GM23338 (cell line): Measurements from ENCODE around the gene SMIM22. TPM values are rescaled to one million over a fixed set of nuclear protein-coding genes. Genes with fewer than 3 reads are reported as not detected.

Experiments used
- ATAC-seq: fragments of 200-7000 bp; cut with Tn5 transposase; 3 replicates; pipeline ENCODE4 v1.9.1; 2020
- DNase-seq: peaks from one replicate; pipeline ENCODE4 v3.0.0-alpha.2; 2015; ENCODE audit warnings: low spot score
- H2AFZ ChIP-seq: fragments of 200-600 bp; sonication (generic); 2 replicates; pipeline ENCODE4 v1.8.0; 2016; ENCODE audit warnings: antibody characterized with exemption, mild to moderate bottlenecking, moderate library complexity
- H3F3A ChIP-seq: fragments of 200-600 bp; sonication (generic); replicated peaks from 2 replicates; pipeline ENCODE4 v1.8.0; 2017; ENCODE audit warnings: antibody characterized with exemption, mixed run types, low read depth
- H3K27ac ChIP-seq: fragments of 200-600 bp; sonication (generic); 2 replicates; pipeline ENCODE4 v1.6.1; 2016; ENCODE audit warnings: low read depth
- H3K27me3 ChIP-seq: fragments of 200-600 bp; sonication (generic); 2 replicates; pipeline ENCODE4 v1.8.0; 2016; ENCODE audit warnings: mild to moderate bottlenecking, mixed run types, moderate library complexity; ENCODE audit not compliant: insufficient read depth
- H3K36me3 ChIP-seq: fragments of 200-600 bp; sonication (generic); 2 replicates; pipeline ENCODE4 v1.8.0; 2016; ENCODE audit warnings: mild to moderate bottlenecking; ENCODE audit not compliant: insufficient read depth
- H3K4me1 ChIP-seq: fragments of 200-600 bp; sonication (generic); 2 replicates; pipeline ENCODE4 v1.8.0; 2016; ENCODE audit warnings: mild to moderate bottlenecking, moderate library complexity; ENCODE audit not compliant: insufficient read depth
- H3K4me2 ChIP-seq: fragments of 200-600 bp; sonication (generic); 2 replicates; pipeline ENCODE4 v1.7.1; 2017; ENCODE audit warnings: mixed run types
- H3K4me3 ChIP-seq: fragments of 200-600 bp; sonication (generic); 2 replicates; pipeline ENCODE4 v1.6.1; 2016; ENCODE audit warnings: mixed run types
- H3K79me2 ChIP-seq: fragments of 200-600 bp; sonication (generic); replicated peaks from 2 replicates; pipeline ENCODE4 v1.8.0; 2017; ENCODE audit warnings: mild to moderate bottlenecking; ENCODE audit not compliant: insufficient read depth
- H3K9me2 ChIP-seq: fragments of 200-600 bp; sonication (generic); 2 replicates; pipeline ENCODE4 v1.8.0; 2017; ENCODE audit not compliant: insufficient read depth
- H4K20me1 ChIP-seq: fragments of 200-600 bp; sonication (generic); replicated peaks from 2 replicates; pipeline ENCODE4 v1.8.0; 2017; ENCODE audit warnings: mild to moderate bottlenecking; ENCODE audit not compliant: insufficient read depth
- H3K27ac Mint-ChIP-seq: 2 replicates; pipeline ENCODE4 v1.8.0; 2020; ENCODE audit warnings: inconsistent platforms, mild to moderate bottlenecking, moderate library complexity, mixed read lengths
- H3K27me3 Mint-ChIP-seq: 3 replicates; pipeline ENCODE4 v1.8.0; 2022; ENCODE audit warnings: low read depth, mild to moderate bottlenecking, moderate library complexity, mixed read lengths, inconsistent platforms; ENCODE audit not compliant: insufficient read depth, poor library complexity
- H3K36me3 Mint-ChIP-seq: 3 replicates; pipeline ENCODE4 v1.8.0; 2021; ENCODE audit warnings: low read depth, mild to moderate bottlenecking, inconsistent platforms, moderate library complexity, mixed read lengths
- H3K4me1 Mint-ChIP-seq: 3 replicates; pipeline ENCODE4 v1.8.0; 2020; ENCODE audit warnings: mild to moderate bottlenecking, inconsistent platforms, mixed read lengths
- H3K4me3 Mint-ChIP-seq: 3 replicates; pipeline ENCODE4 v1.8.0; 2021; ENCODE audit warnings: moderate library complexity, mild to moderate bottlenecking, inconsistent platforms, mixed read lengths
- H3K9me3 Mint-ChIP-seq: 3 replicates; pipeline ENCODE4 v1.8.0; 2020; ENCODE audit warnings: moderate library complexity, mild to moderate bottlenecking, inconsistent platforms, mixed read lengths
- JUNB ChIP-seq: IDR thresholded peaks from one replicate; pipeline ENCODE4 v1.6.1; 2016; ENCODE audit warnings: antibody characterized with exemption; ENCODE audit not compliant: unreplicated experiment
- NANOG ChIP-seq: IDR thresholded peaks from 2 replicates; pipeline ENCODE4 v1.6.1; 2016; ENCODE audit warnings: antibody characterized with exemption, borderline replicate concordance
- POLR2AphosphoS5 ChIP-seq: IDR thresholded peaks from 2 replicates; pipeline ENCODE4 v1.6.1; 2016; ENCODE audit warnings: antibody characterized with exemption, low read depth
- REST ChIP-seq: IDR thresholded peaks from one replicate; pipeline ENCODE4 v1.6.1; 2018; ENCODE audit warnings: antibody characterized with exemption; ENCODE audit not compliant: unreplicated experiment
- ZNF114 ChIP-seq: fragments of 250-450 bp; sonication (Bioruptor Pico); IDR thresholded peaks from 2 replicates; pipeline ENCODE4 v1.5.0; 2020; ENCODE audit warnings: mild to moderate bottlenecking, moderate library complexity
- ZNF331 ChIP-seq: fragments of 250-450 bp; sonication (Bioruptor Pico); IDR thresholded peaks from 2 replicates; pipeline ENCODE4 v1.5.0; 2020; ENCODE audit warnings: low read depth, mild to moderate bottlenecking, moderate library complexity
- ZNF462 ChIP-seq: fragments of 250-450 bp; sonication (Bioruptor Pico); IDR thresholded peaks from 2 replicates; pipeline ENCODE4 v1.5.0; 2020; ENCODE audit warnings: mild to moderate bottlenecking, moderate library complexity
- polyA plus RNA-seq: library from polyadenylated mRNA; unstranded; fragments of >200 nt; fragmentation: Nextera tagmentation; extraction: Ambion mirVana; gene quantifications from 2 replicates; pipeline ENCODE4 v1.2.1, GENCODE V29; 2016
- total RNA-seq: library from RNA; depleted of rRNA; stranded (reverse); fragments of >200 nt; shearing (Covaris generic); gene quantifications from 2 replicates; pipeline ENCODE4 v1.2.3, GENCODE V29; 2014
- TF ChIP-seq, protein P1 (sequence below): IDR thresholded peaks from 2 replicates; pipeline ENCODE4 v1.6.1; 2016; ENCODE audit warnings: antibody characterized with exemption
- TF ChIP-seq, protein P2 (sequence below), 2 experiments: fragments of 200-600 bp in 1 of 2; sonication (generic) in 1 of 2; conservative IDR thresholded peaks; 2 replicates each; pipeline versions ENCODE4 v1.5.1 to v1.6.1; 2016 to 2017; ENCODE audit warnings: antibody characterized with exemption in 2 of 2, low read depth in 2 of 2, mild to moderate bottlenecking in 2 of 2, moderate library complexity in 1 of 2

The SMIM22 gene
- total and polyA plus RNA-seq, 2 experiments from 2014 or later, result 1.4 TPM; not detected in 1

DNA sequence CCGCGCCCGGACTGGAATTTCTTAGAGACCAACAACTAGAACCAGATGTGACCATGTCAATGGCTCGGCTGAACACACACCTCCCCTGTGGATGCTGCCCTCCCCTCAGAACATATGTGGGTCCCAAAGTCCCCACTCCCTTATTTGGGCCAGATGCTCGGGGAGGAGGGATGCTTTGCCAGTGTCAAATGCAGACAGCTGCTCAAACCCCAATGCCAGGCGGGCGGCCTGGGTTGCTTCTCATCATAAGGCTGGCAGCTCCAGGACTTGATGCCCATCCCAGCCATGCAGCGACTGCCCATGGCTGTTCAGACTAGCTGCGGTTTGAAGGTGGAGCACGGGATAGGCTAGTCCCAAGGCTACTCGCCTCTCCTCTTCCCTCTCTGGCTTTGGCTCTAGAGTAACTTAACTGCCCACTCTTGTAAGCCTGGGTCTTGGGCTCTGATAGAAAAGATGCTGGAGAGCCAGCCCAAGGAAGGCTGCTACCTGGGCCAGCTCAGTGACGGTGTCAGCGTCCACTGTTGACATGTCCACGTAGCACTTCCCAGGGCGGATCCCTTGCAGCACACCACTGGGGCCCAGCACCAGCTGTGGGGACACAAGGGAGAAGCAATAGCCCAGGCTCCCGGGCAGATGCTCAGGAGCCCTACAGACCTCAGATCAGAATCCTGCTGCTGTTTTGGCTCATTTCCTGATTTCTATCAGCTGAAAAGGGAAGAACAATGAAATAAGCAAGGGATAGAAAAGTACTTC lies 18.3 kb downstream of the SMIM22 start:
- Mint-ChIP-seq H3K27me3 (peaks cover 7% of the 10 kb centered on the region), H3K27ac (no peak overlapping the region), H3K9me3 (no peaks in the 10 kb centered on the region), H3K4me3 (no peak overlapping the region), H3K4me1 (no peaks in the 10 kb centered on the region), H3K36me3 (peaks cover 81% of the 10 kb centered on the region)
- Histone ChIP-seq H3K4me3 (no peak overlapping the region), H2AFZ (no peak overlapping the region), H3K4me1 (no peaks in the 10 kb centered on the region), H3K27me3 (no peaks in the 10 kb centered on the region), H4K20me1 (no peaks in the 10 kb centered on the region), H3K9me2 (no peaks in the 10 kb centered on the region), H3K27ac (no peak overlapping the region), H3K4me2 (no peak overlapping the region), H3K36me3 (peaks cover 34% of the 10 kb centered on the region), H3K79me2 (0 out of 2 replicates have a peak, but pooled peaks cover 3% of the 10 kb centered on the region), H3F3A (0 out of 2 replicates have a peak, but pooled peaks cover 12% of the 10 kb centered on the region)
- no peak for ATAC-seq
- DNase-seq, result no peak
- TF ChIP-seq POLR2AphosphoS5 (no peak), REST (no peak), NANOG (no peak), ZNF114 (CRISPR knock-in tag) (no peak), ZNF462 (CRISPR knock-in tag) (no peak), JUNB (no peak), ZNF331 (no peak)
- TF ChIP-seq, protein P1, sequence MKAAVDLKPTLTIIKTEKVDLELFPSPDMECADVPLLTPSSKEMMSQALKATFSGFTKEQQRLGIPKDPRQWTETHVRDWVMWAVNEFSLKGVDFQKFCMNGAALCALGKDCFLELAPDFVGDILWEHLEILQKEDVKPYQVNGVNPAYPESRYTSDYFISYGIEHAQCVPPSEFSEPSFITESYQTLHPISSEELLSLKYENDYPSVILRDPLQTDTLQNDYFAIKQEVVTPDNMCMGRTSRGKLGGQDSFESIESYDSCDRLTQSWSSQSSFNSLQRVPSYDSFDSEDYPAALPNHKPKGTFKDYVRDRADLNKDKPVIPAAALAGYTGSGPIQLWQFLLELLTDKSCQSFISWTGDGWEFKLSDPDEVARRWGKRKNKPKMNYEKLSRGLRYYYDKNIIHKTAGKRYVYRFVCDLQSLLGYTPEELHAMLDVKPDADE, result no peak
- TF ChIP-seq, protein P2, sequence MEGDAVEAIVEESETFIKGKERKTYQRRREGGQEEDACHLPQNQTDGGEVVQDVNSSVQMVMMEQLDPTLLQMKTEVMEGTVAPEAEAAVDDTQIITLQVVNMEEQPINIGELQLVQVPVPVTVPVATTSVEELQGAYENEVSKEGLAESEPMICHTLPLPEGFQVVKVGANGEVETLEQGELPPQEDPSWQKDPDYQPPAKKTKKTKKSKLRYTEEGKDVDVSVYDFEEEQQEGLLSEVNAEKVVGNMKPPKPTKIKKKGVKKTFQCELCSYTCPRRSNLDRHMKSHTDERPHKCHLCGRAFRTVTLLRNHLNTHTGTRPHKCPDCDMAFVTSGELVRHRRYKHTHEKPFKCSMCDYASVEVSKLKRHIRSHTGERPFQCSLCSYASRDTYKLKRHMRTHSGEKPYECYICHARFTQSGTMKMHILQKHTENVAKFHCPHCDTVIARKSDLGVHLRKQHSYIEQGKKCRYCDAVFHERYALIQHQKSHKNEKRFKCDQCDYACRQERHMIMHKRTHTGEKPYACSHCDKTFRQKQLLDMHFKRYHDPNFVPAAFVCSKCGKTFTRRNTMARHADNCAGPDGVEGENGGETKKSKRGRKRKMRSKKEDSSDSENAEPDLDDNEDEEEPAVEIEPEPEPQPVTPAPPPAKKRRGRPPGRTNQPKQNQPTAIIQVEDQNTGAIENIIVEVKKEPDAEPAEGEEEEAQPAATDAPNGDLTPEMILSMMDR (conservative IDR thresholded peaks at IDR 0.05; ENCODE audit: low read depth in 2 of 2), result no peak
